HG03439 (cell line): Measurements from ENCODE around the gene MTAP.

ENCODE experiments used
- ATAC-seq: cut with Tn5 transposase; IDR thresholded peaks from one replicate; pipeline ENCODE4 v1.9.1; 2021; ENCODE audit warnings: mild to moderate bottlenecking, moderate library complexity; ENCODE audit not compliant: unreplicated experiment

The MTAP gene

GRCh38 chr9:21968331-21969010, 166.0 kb downstream of the MTAP start:
- no peak for ATAC-seq

- ATAC-seq: no peak
These were observed 166.8 kb downstream of the MTAP start for GRCh38 chr9:21969011-21969940.

- ATAC-seq: no peak
These were observed 167.7 kb downstream of the MTAP start for GRCh38 chr9:21969951-21970799.

- ATAC-seq: no peak
These were observed 168.6 kb downstream of the MTAP start for GRCh38 chr9:21970800-21971640.

GRCh38 chr9:21972361-21972760, 169.9 kb downstream of the MTAP start:
- ATAC-seq: no peak

GRCh38 chr9:21974343-21974721, 171.9 kb downstream of the MTAP start:
- ATAC-seq: no peak

GRCh38 chr9:21974722-21975409, 172.4 kb downstream of the MTAP start:
- ATAC-seq: peak; percentile 72

GRCh38 chr9:21976334-21976875, 174.0 kb downstream of the MTAP start:
- ATAC-seq: no peak

DNA sequence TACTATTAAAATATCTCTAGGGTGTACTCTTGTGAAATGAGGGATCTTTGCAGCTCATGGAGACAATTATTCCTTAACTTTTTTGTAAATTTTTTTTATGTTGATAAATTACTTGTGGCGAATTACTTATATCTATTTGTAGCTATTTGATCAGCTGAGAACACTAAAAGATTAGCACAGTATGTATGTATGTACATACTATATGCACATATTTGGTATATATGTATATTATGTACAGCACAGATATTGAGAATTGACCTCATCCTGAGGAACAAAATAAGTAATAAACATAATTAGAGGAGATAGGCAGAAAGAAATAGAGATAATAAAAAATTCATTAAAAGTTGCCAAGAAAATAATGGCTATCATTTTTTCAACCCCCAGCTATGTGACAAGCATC, 180.0 kb downstream of the MTAP start:
- no peak for ATAC-seq

- no peak for ATAC-seq
These were observed 180.6 kb downstream of the MTAP start for GRCh38 chr9:21982861-21983560.

- no peak for ATAC-seq
These were observed 181.1 kb downstream of the MTAP start for GRCh38 chr9:21983561-21983935.

DNA sequence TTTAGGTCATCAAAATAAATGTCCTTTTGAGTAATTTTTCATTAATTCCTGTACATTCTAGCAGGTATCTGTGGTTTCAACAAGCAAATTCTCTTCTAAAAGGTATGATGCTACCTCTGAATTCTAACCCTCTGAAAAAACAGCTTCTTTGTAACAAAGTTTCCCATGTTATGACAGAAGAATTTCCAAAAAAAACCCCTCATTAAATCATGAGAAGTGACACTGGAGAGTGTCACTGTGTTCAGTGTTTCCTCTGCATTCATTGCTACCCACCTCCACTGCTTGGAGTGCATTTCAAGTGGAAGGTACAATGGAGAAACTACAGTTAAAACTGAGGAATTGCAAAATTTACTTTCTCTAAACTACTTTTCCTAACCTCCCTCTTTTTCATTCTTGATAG, 181.7 kb downstream of the MTAP start:
- no peak for ATAC-seq

GRCh38 chr9:21985964-21986667, 183.7 kb downstream of the MTAP start:
- no peak for ATAC-seq
